Endodermal cell (in vitro differentiated cells): ENCODE measurements around the gene SNAP23. TPM values are rescaled to one million over a fixed set of nuclear protein-coding genes. Genes with fewer than 3 reads are reported as not detected.

Source experiments
- DNase-seq: peaks from one replicate; pipeline ENCODE4 v3.0.0-alpha.2; 2017
- H3K27ac ChIP-seq: 2 replicates; pipeline ENCODE4 v1.5.1; 2013; ENCODE audit warnings: mild to moderate bottlenecking, low read depth, low read length, moderate library complexity
- H3K27me3 ChIP-seq: 2 replicates; pipeline ENCODE4 v1.6.1; 2013; ENCODE audit warnings: mild to moderate bottlenecking, low read length, moderate library complexity; ENCODE audit not compliant: insufficient read depth, control insufficient read depth, poor library complexity, severe bottlenecking
- H3K36me3 ChIP-seq: 2 replicates; pipeline ENCODE4 v1.7.0; 2013; ENCODE audit warnings: mild to moderate bottlenecking, low read length, moderate library complexity; ENCODE audit not compliant: control insufficient read depth, insufficient read depth
- H3K4me1 ChIP-seq: one replicate; pipeline ENCODE4 v1.7.0; 2013; ENCODE audit warnings: low read length; ENCODE audit not compliant: control insufficient read depth, insufficient read depth
- H3K4me3 ChIP-seq: 2 replicates; pipeline ENCODE4 v1.5.1; 2013; ENCODE audit warnings: mild to moderate bottlenecking, low read length, moderate library complexity
- H3K9ac ChIP-seq: 2 replicates; pipeline ENCODE4 v1.6.1; 2013; ENCODE audit warnings: mild to moderate bottlenecking, low read length, moderate library complexity; ENCODE audit not compliant: poor library complexity, severe bottlenecking; ENCODE audit errors: extremely low read depth
- H3K9me3 ChIP-seq: 2 replicates; pipeline ENCODE4 v1.6.1; 2013; ENCODE audit warnings: mild to moderate bottlenecking, low read length, moderate library complexity; ENCODE audit not compliant: control insufficient read depth
- H3K27ac Mint-ChIP-seq: 2 replicates; pipeline ENCODE4 v1.8.0; 2020; ENCODE audit warnings: mixed read lengths
- H3K27me3 Mint-ChIP-seq: 2 replicates; pipeline ENCODE4 v1.8.0; 2021; ENCODE audit warnings: mild to moderate bottlenecking, mixed read lengths; ENCODE audit not compliant: insufficient read depth
- H3K36me3 Mint-ChIP-seq: 2 replicates; pipeline ENCODE4 v1.8.0; 2020; ENCODE audit warnings: low read depth, mixed read lengths
- H3K4me1 Mint-ChIP-seq: 2 replicates; pipeline ENCODE4 v1.8.0; 2020; ENCODE audit warnings: mixed read lengths
- H3K4me3 Mint-ChIP-seq: 2 replicates; pipeline ENCODE4 v1.8.0; 2020; ENCODE audit warnings: mild to moderate bottlenecking, moderate library complexity, mixed read lengths
- H3K9me3 Mint-ChIP-seq: 2 replicates; pipeline ENCODE4 v1.8.0; 2020; ENCODE audit warnings: mild to moderate bottlenecking, mixed read lengths
- CTCF ChIP-seq: fragments of 200-600 bp; sonication (generic); conservative IDR thresholded peaks from 2 replicates; pipeline ENCODE4 v1.5.0; 2021; ENCODE audit warnings: antibody characterized with exemption, mild to moderate bottlenecking
- WGBS, 2 experiments: methylation state at CpG; one replicate each; pipeline versions ENCODE4 v1.1.5 to v1.1.7; 2013; ENCODE audit warnings: missing lambda C conversion rate in 2 of 2, mixed read lengths in 1 of 2; ENCODE audit not compliant: insufficient coverage in 1 of 2, insufficient read length in 1 of 2; 5-methylcytosine and 5-hydroxymethylcytosine counted together
- total RNA-seq, 2 donors: library from RNA; stranded (reverse); fragmentation: NEBNext Ultra II Directional in 1 of 2; extraction: Animal tissue kit (Norgen Biotek cat#: 25700) in 1 of 2; gene quantifications; 2 replicates in 1 of 2; 3 replicates in 1 of 2; pipeline ENCODE4 v1.2.1, GENCODE V29; 2021

The SNAP23 gene
- total RNA-seq, 2 donors from 2014 or later: 62.0 to 68.8 TPM

- H3K4me3 Mint-ChIP-seq: no peak overlapping the region
- Histone ChIP-seq H3K27ac (no peak overlapping the region), H3K27me3 (no peaks in the 10 kb centered on the region), H3K4me1 (no peaks in the 10 kb centered on the region), H3K4me3 (no peak overlapping the region), H3K9ac (no peak overlapping the region), H3K36me3 (peaks cover 4% of the 10 kb centered on the region), H3K9me3 (no peaks in the 10 kb centered on the region)
- H3K9me3 Mint-ChIP-seq: no peaks in the 10 kb centered on the region
- DNase-seq: no peak
- H3K4me1 Mint-ChIP-seq: peaks cover 17% of the 10 kb centered on the region
- H3K27ac Mint-ChIP-seq: no peak overlapping the region
- TF ChIP-seq CTCF: no peak
- no peaks in the 10 kb centered on the region for H3K27me3 Mint-ChIP-seq
- peaks cover 7% of the 10 kb centered on the region for H3K36me3 Mint-ChIP-seq
Measured at GRCh38 chr15:42456531-42456930, 38.9 kb upstream of the SNAP23 start.

- peaks cover 4% of the 10 kb centered on the region for H3K36me3 Mint-ChIP-seq
- no peak for DNase-seq
- 74 to 75% methylated on average over 2 to 3 of the region's 3 CpGs for WGBS, 2 experiments
- H3K9me3 ChIP-seq: no peaks in the 10 kb centered on the region
- no peaks in the 10 kb centered on the region for H3K36me3 ChIP-seq
- H3K27me3 Mint-ChIP-seq: no peaks in the 10 kb centered on the region
- H3K9me3 Mint-ChIP-seq: no peaks in the 10 kb centered on the region
- H3K27ac Mint-ChIP-seq: peak overlapping the region; percentile 92
- H3K4me3 ChIP-seq: no peak overlapping the region
- no peaks in the 10 kb centered on the region for H3K27me3 ChIP-seq
- peak overlapping the region; percentile 91 for H3K27ac ChIP-seq
- H3K4me1 Mint-ChIP-seq: peaks cover 18% of the 10 kb centered on the region
- H3K9ac ChIP-seq: no peak overlapping the region
- H3K4me1 ChIP-seq: no peaks in the 10 kb centered on the region
- no peak overlapping the region for H3K4me3 Mint-ChIP-seq
- no peak for TF ChIP-seq CTCF
Measured at GRCh38 chr15:42456971-42457370, 38.5 kb upstream of the SNAP23 start.

- H3K36me3 ChIP-seq: no peaks in the 10 kb centered on the region
- Mint-ChIP-seq H3K9me3 (no peaks in the 10 kb centered on the region), H3K4me1 (peaks cover 18% of the 10 kb centered on the region), H3K27ac (peak overlapping the region; percentile 92), H3K4me3 (peak overlapping the region; percentile 5), H3K36me3 (peaks cover 4% of the 10 kb centered on the region), H3K27me3 (no peaks in the 10 kb centered on the region)
- peak; percentile 94 for DNase-seq
- TF ChIP-seq CTCF: no peak
- H3K27ac ChIP-seq: peak overlapping the region; percentile 91
- peak overlapping the region; percentile 28 for H3K9ac ChIP-seq
- no peaks in the 10 kb centered on the region for H3K27me3 ChIP-seq
- WGBS, 2 experiments: 31 to 33% methylated on average over 7 of the region's 8 CpGs
- peak overlapping the region; percentile 48 for H3K4me3 ChIP-seq
- H3K4me1 ChIP-seq: no peaks in the 10 kb centered on the region
- no peaks in the 10 kb centered on the region for H3K9me3 ChIP-seq
Measured at GRCh38 chr15:42457445-42458442, 37.7 kb upstream of the SNAP23 start.
